ENCODE data around the gene GHR. TPM values are rescaled to one million over a fixed set of nuclear protein-coding genes. Genes with fewer than 3 reads are reported as not detected.
"Not testable (repeated sequence)": the region's sequence is repeated elsewhere in the genome, so short reads cannot be mapped to it uniquely, and the experiment has no call there.

The GHR gene
- total RNA-seq, 2 experiments from 2014 or later = not detected

GRCh38 chr5:42719034-42719433 lies 295.8 kb downstream of the GHR start:
- no peaks in the 10 kb centered on the region for H3K79me2 ChIP-seq (ENCODE audit: insufficient read depth, low read depth, low read length)
- ChIA-PET POLR2A (no interaction called here), CTCF (ENCODE audit: unreplicated experiment) (no interaction called here)
- no peaks in the 10 kb centered on the region for H3K36me3 ChIP-seq (ENCODE audit: insufficient read depth, low read length)
- H3K9me2 ChIP-seq (ENCODE audit: insufficient read depth, low read length) = no peaks in the 10 kb centered on the region
- H4K20me1 ChIP-seq (ENCODE audit: insufficient read depth, low read length) = no peaks in the 10 kb centered on the region
- no peak overlapping the region for H2AFZ ChIP-seq (ENCODE audit: low read length)
- TF ChIP-seq CTCF (conservative IDR thresholded peaks at IDR 0.05; ENCODE audit: low read length) (no peak), EZH2phosphoT487 (IDR thresholded peaks at IDR 0.05; ENCODE audit: borderline replicate concordance, low read depth, low read length) (no peak)
- no peak overlapping the region for H3K4me3 ChIP-seq (ENCODE audit: low read depth, low read length, poor library complexity, severe bottlenecking)
- no peak overlapping the region for H3K4me2 ChIP-seq (ENCODE audit: low read length)
- H3K9me3 ChIP-seq (ENCODE audit: low read length) = no peaks in the 10 kb centered on the region
- H3K27ac ChIP-seq (ENCODE audit: low read depth, low read length, poor library complexity, severe bottlenecking) = no peak overlapping the region
- intact Hi-C loops (cut with micrococcal nuclease; ENCODE audit: unreplicated experiment) = no loop called here
- no peak for DNase-seq (ENCODE audit: low spot score)
- no TSS peak for BruUV-seq (replicated peaks)
- H3K4me1 ChIP-seq (ENCODE audit: insufficient read depth, low read length, poor library complexity, severe bottlenecking) = no peaks in the 10 kb centered on the region

- ChIA-PET POLR2A (no interaction called here), CTCF (ENCODE audit: unreplicated experiment) (no interaction called here)
- no peak overlapping the region for H2AFZ ChIP-seq (ENCODE audit: low read length)
- intact Hi-C loops (cut with micrococcal nuclease; ENCODE audit: unreplicated experiment) = no loop called here
- no peak overlapping the region for H3K4me2 ChIP-seq (ENCODE audit: low read length)
- TF ChIP-seq EZH2phosphoT487 (IDR thresholded peaks at IDR 0.05; ENCODE audit: borderline replicate concordance, low read depth, low read length) (no peak), CTCF (conservative IDR thresholded peaks at IDR 0.05; ENCODE audit: low read length) (no peak)
- no peaks in the 10 kb centered on the region for H3K9me2 ChIP-seq (ENCODE audit: insufficient read depth, low read length)
- BruUV-seq (replicated peaks) = no TSS peak
- no peak for DNase-seq (ENCODE audit: low spot score)
- no peaks in the 10 kb centered on the region for H3K36me3 ChIP-seq (ENCODE audit: insufficient read depth, low read length)
- no peaks in the 10 kb centered on the region for H3K9me3 ChIP-seq (ENCODE audit: low read length)
- H4K20me1 ChIP-seq (ENCODE audit: insufficient read depth, low read length) = no peaks in the 10 kb centered on the region
- no peak overlapping the region for H3K4me3 ChIP-seq (ENCODE audit: low read depth, low read length, poor library complexity, severe bottlenecking)
- no peaks in the 10 kb centered on the region for H3K4me1 ChIP-seq (ENCODE audit: insufficient read depth, low read length, poor library complexity, severe bottlenecking)
- H3K79me2 ChIP-seq (ENCODE audit: insufficient read depth, low read depth, low read length) = no peaks in the 10 kb centered on the region
- no peak overlapping the region for H3K27ac ChIP-seq (ENCODE audit: low read depth, low read length, poor library complexity, severe bottlenecking)
These were observed 297.0 kb downstream of the GHR start for GRCh38 chr5:42720251-42720650.

- Histone ChIP-seq H4K20me1 (ENCODE audit: insufficient read depth, low read length) (no peaks in the 10 kb centered on the region), H3K27ac (ENCODE audit: low read depth, low read length, poor library complexity, severe bottlenecking) (no peak overlapping the region), H3K79me2 (ENCODE audit: insufficient read depth, low read depth, low read length) (no peaks in the 10 kb centered on the region), H3K9me2 (ENCODE audit: insufficient read depth, low read length) (no peaks in the 10 kb centered on the region), H3K4me2 (ENCODE audit: low read length) (no peak overlapping the region), H2AFZ (ENCODE audit: low read length) (no peak overlapping the region), H3K4me1 (ENCODE audit: insufficient read depth, low read length, poor library complexity, severe bottlenecking) (no peaks in the 10 kb centered on the region), H3K36me3 (ENCODE audit: insufficient read depth, low read length) (no peaks in the 10 kb centered on the region), H3K4me3 (ENCODE audit: low read depth, low read length, poor library complexity, severe bottlenecking) (no peak overlapping the region), H3K9me3 (ENCODE audit: low read length) (no peaks in the 10 kb centered on the region)
- intact Hi-C loops (cut with micrococcal nuclease; ENCODE audit: unreplicated experiment) = no loop called here
- ChIA-PET CTCF (ENCODE audit: unreplicated experiment) (no interaction called here), POLR2A (interaction anchor here (0.7 to 1.0 kb wide), 2 partner anchors 10 to 107 kb away, joined by 3 to 4 read pairs; no protein-coding TSS in a partner anchor)
- BruUV-seq (replicated peaks) = no TSS peak
- TF ChIP-seq EZH2phosphoT487 (IDR thresholded peaks at IDR 0.05; ENCODE audit: borderline replicate concordance, low read depth, low read length) = no peak
- TF ChIP-seq CTCF (conservative IDR thresholded peaks at IDR 0.05; ENCODE audit: low read length) = no peak
- DNase-seq (ENCODE audit: low spot score) = no peak
These were observed 298.2 kb downstream of the GHR start for GRCh38 chr5:42721484-42721883.

- H3K36me3 ChIP-seq (ENCODE audit: insufficient read depth, low read length); intact Hi-C loops (cut with micrococcal nuclease; ENCODE audit: unreplicated experiment); H4K20me1 ChIP-seq (ENCODE audit: insufficient read depth, low read length); H3K4me3 ChIP-seq (ENCODE audit: low read depth, low read length, poor library complexity, severe bottlenecking); H2AFZ ChIP-seq (ENCODE audit: low read length); H3K79me2 ChIP-seq (ENCODE audit: insufficient read depth, low read depth, low read length); CTCF ChIA-PET (ENCODE audit: unreplicated experiment); DNase-seq (ENCODE audit: low spot score); H3K27ac ChIP-seq (ENCODE audit: low read depth, low read length, poor library complexity, severe bottlenecking); BruUV-seq (replicated peaks); H3K9me3 ChIP-seq (ENCODE audit: low read length); H3K4me1 ChIP-seq (ENCODE audit: insufficient read depth, low read length, poor library complexity, severe bottlenecking); H3K4me2 ChIP-seq (ENCODE audit: low read length); H3K9me2 ChIP-seq (ENCODE audit: insufficient read depth, low read length): not testable (repeated sequence)
- POLR2A ChIA-PET = interaction anchor here (1.4 kb wide), 1 partner anchor 20 kb away, joined by 4 read pairs; no protein-coding TSS in a partner anchor
These were observed 311.4 kb downstream of the GHR start for GRCh38 chr5:42734531-42735058.
